Mucosa of rectum (tissue), 2 donors: ENCODE data around the gene TNRC18.

ENCODE experiments used
- H3K27ac ChIP-seq, 2 donors: one replicate each; pipeline ENCODE4 v1.7.0; 2013; ENCODE audit warnings: inconsistent platforms in 2 of 2, low read depth in 2 of 2, low read length in 2 of 2
- H3K27me3 ChIP-seq, 2 donors: one replicate each; pipeline ENCODE4 v1.7.0; 2013; ENCODE audit warnings: low read length in 2 of 2; ENCODE audit not compliant: control insufficient read depth in 2 of 2, insufficient read depth in 2 of 2
- H3K36me3 ChIP-seq, 2 donors: one replicate each; pipeline ENCODE4 v1.7.0; 2013; ENCODE audit warnings: low read length in 2 of 2; ENCODE audit not compliant: control insufficient read depth in 2 of 2, insufficient read depth in 2 of 2
- H3K4me1 ChIP-seq, 2 donors: one replicate each; pipeline ENCODE4 v1.7.0; 2013; ENCODE audit warnings: low read length in 2 of 2, mild to moderate bottlenecking in 1 of 2; ENCODE audit not compliant: control insufficient read depth in 2 of 2, insufficient read depth in 2 of 2
- H3K4me3 ChIP-seq, 2 donors: one replicate each; pipeline ENCODE4 v1.7.0; 2013; ENCODE audit warnings: low read length in 2 of 2
- H3K9ac ChIP-seq, 2 donors: one replicate each; pipeline ENCODE4 v1.7.0; 2013; ENCODE audit warnings: low read length in 2 of 2, low read depth in 1 of 2, mild to moderate bottlenecking in 1 of 2
- H3K9me3 ChIP-seq, 2 donors: one replicate each; pipeline ENCODE4 v1.7.0; 2013; ENCODE audit warnings: low read length in 2 of 2; ENCODE audit not compliant: control insufficient read depth in 2 of 2
- donor health status: healthy.
- donor health status: Normal muscosa, but diverticular disease.

Gene TNRC18

GRCh38 chr7:5429857-5430611 lies 6.4 kb upstream of the TNRC18 start:
- no peaks in the 10 kb centered on the region for H3K9me3 ChIP-seq
- H3K36me3 ChIP-seq = peaks cover 3 to 5% of the 10 kb centered on the region in 2 donors
- peak overlapping the region; percentile 98 to 99 for H3K27ac ChIP-seq
- H3K4me3 ChIP-seq = peak overlapping the region; percentile 88 to 99
- H3K4me1 ChIP-seq = peaks cover 21 to 28% of the 10 kb centered on the region in 2 donors
- no peaks in the 10 kb centered on the region for H3K27me3 ChIP-seq
- peak overlapping the region; percentile 47 to 94 for H3K9ac ChIP-seq

GRCh38 chr7:5429253-5429856 lies 5.7 kb upstream of the TNRC18 start:
- Histone ChIP-seq H3K9me3 (no peaks in the 10 kb centered on the region), H3K9ac (peak overlapping the region; percentile 68 to 94), H3K4me3 (peak overlapping the region; percentile 88 to 99), H3K4me1 (peaks cover 21 to 28% of the 10 kb centered on the region in 2 donors), H3K27me3 (no peaks in the 10 kb centered on the region), H3K27ac (peak overlapping the region; percentile 98 to 99), H3K36me3 (peaks cover 3 to 5% of the 10 kb centered on the region in 2 donors)

GRCh38 chr7:5428478-5429252 lies 5.0 kb upstream of the TNRC18 start:
- H3K9ac ChIP-seq = peak overlapping the region; percentile 68 to 94
- peak overlapping the region; percentile 88 to 99 for H3K4me3 ChIP-seq
- no peaks in the 10 kb centered on the region for H3K27me3 ChIP-seq
- peak overlapping the region; percentile 98 to 99 for H3K27ac ChIP-seq
- H3K4me1 ChIP-seq = peaks cover 21 to 28% of the 10 kb centered on the region in 2 donors
- H3K36me3 ChIP-seq = peaks cover 3 to 5% of the 10 kb centered on the region in 2 donors
- no peaks in the 10 kb centered on the region for H3K9me3 ChIP-seq

- H3K9me3 ChIP-seq = no peaks in the 10 kb centered on the region
- H3K4me3 ChIP-seq = peak overlapping the region; percentile 88 to 99
- H3K27ac ChIP-seq = peak overlapping the region; percentile 98 to 99
- H3K9ac ChIP-seq = peak overlapping the region; percentile 94 to 97
- no peaks in the 10 kb centered on the region for H3K36me3 ChIP-seq
- H3K27me3 ChIP-seq = no peaks in the 10 kb centered on the region
- H3K4me1 ChIP-seq = peaks cover 21 to 30% of the 10 kb centered on the region in 2 donors
Observed at GRCh38 chr7:5426226-5426475, 2.5 kb upstream of the TNRC18 start.

- H3K4me1 ChIP-seq = peaks cover 21 to 29% of the 10 kb centered on the region in 2 donors
- no peaks in the 10 kb centered on the region for H3K9me3 ChIP-seq
- H3K27me3 ChIP-seq = no peaks in the 10 kb centered on the region
- peak overlapping the region; percentile 98 to 99 for H3K27ac ChIP-seq
- H3K9ac ChIP-seq = peak overlapping the region; percentile 94 to 97
- H3K36me3 ChIP-seq = no peaks in the 10 kb centered on the region
- H3K4me3 ChIP-seq = peak overlapping the region; percentile 88 to 99
Observed at GRCh38 chr7:5425507-5426225, 2.0 kb upstream of the TNRC18 start.

- Histone ChIP-seq H3K27me3 (no peaks in the 10 kb centered on the region), H3K4me3 (peak overlapping the region; percentile 88 to 99), H3K27ac (peak overlapping the region; percentile 98 to 99), H3K4me1 (peaks cover 16 to 22% of the 10 kb centered on the region in 2 donors), H3K36me3 (no peaks in the 10 kb centered on the region), H3K9me3 (no peaks in the 10 kb centered on the region), H3K9ac (peak overlapping the region; percentile 94 to 97)
Observed at GRCh38 chr7:5424749-5425506, 1.3 kb upstream of the TNRC18 start.

GRCh38 chr7:5423976-5424748 lies 528 bp upstream of the TNRC18 start:
- peak overlapping the region; percentile 98 to 99 for H3K27ac ChIP-seq
- peaks cover 10 to 17% of the 10 kb centered on the region in 2 donors for H3K4me1 ChIP-seq
- no peaks in the 10 kb centered on the region for H3K36me3 ChIP-seq
- H3K9me3 ChIP-seq = no peaks in the 10 kb centered on the region
- no peaks in the 10 kb centered on the region for H3K27me3 ChIP-seq
- H3K9ac ChIP-seq = peak overlapping the region; percentile 94 to 97
- H3K4me3 ChIP-seq = peak overlapping the region; percentile 88 to 99

- Histone ChIP-seq H3K4me3 (peak overlapping the region; percentile 83 to 91), H3K27me3 (no peaks in the 10 kb centered on the region), H3K36me3 (no peaks in the 10 kb centered on the region), H3K4me1 (peaks cover 15 to 20% of the 10 kb centered on the region in 2 donors), H3K9ac (peak overlapping the region; percentile 87 to 88), H3K27ac (peak overlapping the region; percentile 96 to 97), H3K9me3 (no peaks in the 10 kb centered on the region)
Observed at GRCh38 chr7:5422396-5423305, 983 bp downstream of the TNRC18 start.
